ENCODE data around the gene RHEBL1.

GRCh38 chr12:49110464-49111155 lies 40.8 kb upstream of the RHEBL1 start, which contains the start of gene LMBR1L:
- TF ChIP-seq CTCF (IDR thresholded peaks at IDR 0.05) (peak in 11 of 12 donors; percentile 25 to 71 (median 49)), POLR2A (IDR thresholded peaks at IDR 0.05) (peak; percentile 60 to 91)

All from heart left ventricle (tissue), 13 donors.